WTC11 (cell line): ENCODE data around the gene CLK1.

Experiments used
- CBFB ChIP-seq: sonication (generic); formaldehyde crosslinking; IDR thresholded peaks from 2 replicates; pipeline ENCODE4 v1.8.1; 2022; ENCODE audit warnings: mild to moderate bottlenecking, low read depth, missing genetic modification reagents
- CREB1 ChIP-seq: sonication (generic); formaldehyde crosslinking; IDR thresholded peaks from 2 replicates; pipeline ENCODE4 v1.8.0; 2023; ENCODE audit warnings: mild to moderate bottlenecking, missing genetic modification reagents
- ETV6 ChIP-seq: sonication (generic); formaldehyde crosslinking; IDR thresholded peaks from 2 replicates; pipeline ENCODE4 v1.8.1; 2022; ENCODE audit warnings: mild to moderate bottlenecking, missing genetic modification reagents
- TF ChIP-seq, protein P1 (sequence below): fragments of 200-600 bp; IDR thresholded peaks from 2 replicates; pipeline ENCODE4 v1.8.0; 2022; ENCODE audit warnings: antibody characterized with exemption

GRCh38 chr2:200871151-200871550 lies 6.7 kb upstream of the CLK1 start:
- TF ChIP-seq, protein P1, sequence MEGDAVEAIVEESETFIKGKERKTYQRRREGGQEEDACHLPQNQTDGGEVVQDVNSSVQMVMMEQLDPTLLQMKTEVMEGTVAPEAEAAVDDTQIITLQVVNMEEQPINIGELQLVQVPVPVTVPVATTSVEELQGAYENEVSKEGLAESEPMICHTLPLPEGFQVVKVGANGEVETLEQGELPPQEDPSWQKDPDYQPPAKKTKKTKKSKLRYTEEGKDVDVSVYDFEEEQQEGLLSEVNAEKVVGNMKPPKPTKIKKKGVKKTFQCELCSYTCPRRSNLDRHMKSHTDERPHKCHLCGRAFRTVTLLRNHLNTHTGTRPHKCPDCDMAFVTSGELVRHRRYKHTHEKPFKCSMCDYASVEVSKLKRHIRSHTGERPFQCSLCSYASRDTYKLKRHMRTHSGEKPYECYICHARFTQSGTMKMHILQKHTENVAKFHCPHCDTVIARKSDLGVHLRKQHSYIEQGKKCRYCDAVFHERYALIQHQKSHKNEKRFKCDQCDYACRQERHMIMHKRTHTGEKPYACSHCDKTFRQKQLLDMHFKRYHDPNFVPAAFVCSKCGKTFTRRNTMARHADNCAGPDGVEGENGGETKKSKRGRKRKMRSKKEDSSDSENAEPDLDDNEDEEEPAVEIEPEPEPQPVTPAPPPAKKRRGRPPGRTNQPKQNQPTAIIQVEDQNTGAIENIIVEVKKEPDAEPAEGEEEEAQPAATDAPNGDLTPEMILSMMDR: no peak
- TF ChIP-seq ETV6 (no peak), CBFB (no peak), CREB1 (no peak)
